Measurements from ENCODE around the gene FBXW4. TPM values are rescaled to one million over a fixed set of nuclear protein-coding genes. Genes with fewer than 3 reads are reported as not detected.
"Not testable (repeated sequence)": the region's sequence is repeated elsewhere in the genome, so short reads cannot be mapped to it uniquely, and the experiment has no call there.

Gene FBXW4
- total RNA-seq, 1 experiment from 2014 or later: 26.5 TPM

GRCh38 chr10:101653536-101653935, 41.4 kb downstream of the FBXW4 start:
- no peak for DNase-seq (ENCODE audit: low spot score)

- no peak for DNase-seq (ENCODE audit: low spot score)
Observed at GRCh38 chr10:101651336-101651735, 43.6 kb downstream of the FBXW4 start.

GRCh38 chr10:101650863-101651262, 44.1 kb downstream of the FBXW4 start:
- DNase-seq (ENCODE audit: low spot score): no peak

GRCh38 chr10:101649525-101650085, 45.4 kb downstream of the FBXW4 start:
- no peak for DNase-seq (ENCODE audit: low spot score)

- no peak for DNase-seq (ENCODE audit: low spot score)
Observed at GRCh38 chr10:101647255-101647654, 47.7 kb downstream of the FBXW4 start.

- DNase-seq (ENCODE audit: low spot score): no peak
Observed at GRCh38 chr10:101646364-101646763, 48.6 kb downstream of the FBXW4 start.

- no peak for DNase-seq (ENCODE audit: low spot score)
Observed at GRCh38 chr10:101645659-101646058, 49.3 kb downstream of the FBXW4 start.

GRCh38 chr10:101644002-101644401, 51.0 kb downstream of the FBXW4 start:
- DNase-seq (ENCODE audit: low spot score): no peak

GRCh38 chr10:101643546-101643945, 51.4 kb downstream of the FBXW4 start:
- no peak for DNase-seq (ENCODE audit: low spot score)

- no peak for DNase-seq (ENCODE audit: low spot score)
Observed at GRCh38 chr10:101639141-101639900, 55.6 kb downstream of the FBXW4 start.

GRCh38 chr10:101633510-101633909, 61.5 kb downstream of the FBXW4 start:
- DNase-seq (ENCODE audit: low spot score): not testable (repeated sequence)

- DNase-seq (ENCODE audit: low spot score): no peak
Observed at GRCh38 chr10:101631821-101632475, 63.0 kb downstream of the FBXW4 start.

GRCh38 chr10:101630633-101630920, 64.4 kb downstream of the FBXW4 start:
- DNase-seq (ENCODE audit: low spot score): no peak

GRCh38 chr10:101629837-101630632, 64.9 kb downstream of the FBXW4 start:
- no peak for DNase-seq (ENCODE audit: low spot score)

GRCh38 chr10:101625821-101626412, 69.1 kb downstream of the FBXW4 start:
- DNase-seq (ENCODE audit: low spot score): no peak

GRCh38 chr10:101624526-101625102, 70.4 kb downstream of the FBXW4 start:
- DNase-seq (ENCODE audit: low spot score): no peak

GRCh38 chr10:101623528-101623927, 71.4 kb downstream of the FBXW4 start:
- no peak for DNase-seq (ENCODE audit: low spot score)

GRCh38 chr10:101619983-101620382, 75.0 kb downstream of the FBXW4 start:
- DNase-seq (ENCODE audit: low spot score): no peak

GRCh38 chr10:101618871-101619270, 76.1 kb downstream of the FBXW4 start:
- no peak for DNase-seq (ENCODE audit: low spot score)

GRCh38 chr10:101617824-101618568, 77.0 kb downstream of the FBXW4 start:
- no peak for DNase-seq (ENCODE audit: low spot score)

All from A172 (cell line).